ENCODE data around the gene IVD.
A peak's percentile ranks its signal among the peaks of the same experiment; 100 is the strongest.

IVD gene

GRCh38 chr15:40459391-40460015, 53.9 kb downstream of the IVD start:
- no peak for DNase-seq (ENCODE audit: low read depth in 2 of 2)

DNA sequence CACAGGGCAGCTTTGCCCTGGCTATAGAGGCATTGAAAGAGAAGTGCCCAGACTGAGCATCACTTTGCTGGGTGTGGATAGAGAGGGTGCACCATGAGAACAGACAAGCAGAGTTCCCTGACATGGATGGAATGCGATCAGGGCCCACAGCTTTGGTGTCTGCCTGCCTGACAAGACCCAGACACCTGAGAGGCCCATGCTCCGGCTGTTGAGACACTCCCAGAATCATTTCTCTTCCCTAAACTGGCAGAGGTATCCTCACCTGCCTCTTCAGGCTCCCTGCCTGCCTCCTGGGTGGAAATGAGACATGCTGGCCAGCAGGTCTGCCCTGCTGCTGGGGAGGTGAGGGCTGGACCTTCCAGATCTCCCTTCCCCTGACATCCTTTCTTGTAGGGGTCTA, 54.8 kb downstream of the IVD start:
- DNase-seq (ENCODE audit: low read depth in 2 of 2) = no peak

DNA sequence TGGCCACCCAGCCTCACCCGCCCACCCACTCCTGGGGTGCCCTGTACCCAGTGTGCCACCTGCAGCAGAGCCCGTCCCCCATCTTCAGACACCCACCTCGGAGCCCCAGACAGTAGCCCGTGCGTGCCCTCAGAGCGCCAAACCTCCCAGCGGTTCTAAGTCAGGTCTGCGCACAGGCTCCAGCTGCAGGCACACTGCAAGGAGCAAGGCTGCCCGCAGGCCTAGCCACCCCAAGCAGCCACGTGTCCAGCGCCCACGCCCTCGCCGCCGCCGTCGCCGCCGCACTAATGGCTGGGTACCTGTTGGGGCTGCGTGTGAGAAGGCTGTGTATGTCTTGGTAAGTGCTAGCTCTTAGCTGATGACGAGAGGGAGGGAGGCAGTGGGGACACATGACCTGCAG, 56.4 kb downstream of the IVD start:
- DNase-seq (ENCODE audit: low read depth in 2 of 2) = no peak

DNA sequence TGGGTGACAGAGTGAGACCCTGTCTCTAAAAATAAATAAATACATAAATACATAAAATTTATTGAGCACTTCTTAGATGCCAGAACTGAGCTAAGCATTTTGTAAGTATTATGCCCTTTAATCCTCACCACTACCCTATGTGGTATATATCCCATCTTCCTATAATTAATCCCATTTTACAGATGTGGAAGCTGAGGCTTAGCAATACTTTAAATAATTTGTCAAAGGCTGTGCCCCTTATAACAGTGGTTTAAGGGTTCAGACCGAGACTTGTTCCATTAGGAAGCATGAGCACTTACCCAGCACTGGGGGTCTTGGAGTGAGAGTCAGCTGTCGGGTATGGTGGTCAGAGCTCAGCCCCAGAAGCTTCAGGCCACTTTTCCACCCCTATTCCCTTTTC, 57.7 kb downstream of the IVD start:
- DNase-seq (ENCODE audit: low read depth in 2 of 2) = no peak

GRCh38 chr15:40463886-40464545, 58.4 kb downstream of the IVD start:
- no peak for DNase-seq (ENCODE audit: low read depth in 2 of 2)

GRCh38 chr15:40464595-40465185, 59.1 kb downstream of the IVD start:
- DNase-seq (ENCODE audit: low read depth in 2 of 2) = no peak

GRCh38 chr15:40465939-40466338, 60.3 kb downstream of the IVD start:
- DNase-seq (ENCODE audit: low read depth in 2 of 2) = no peak

DNA sequence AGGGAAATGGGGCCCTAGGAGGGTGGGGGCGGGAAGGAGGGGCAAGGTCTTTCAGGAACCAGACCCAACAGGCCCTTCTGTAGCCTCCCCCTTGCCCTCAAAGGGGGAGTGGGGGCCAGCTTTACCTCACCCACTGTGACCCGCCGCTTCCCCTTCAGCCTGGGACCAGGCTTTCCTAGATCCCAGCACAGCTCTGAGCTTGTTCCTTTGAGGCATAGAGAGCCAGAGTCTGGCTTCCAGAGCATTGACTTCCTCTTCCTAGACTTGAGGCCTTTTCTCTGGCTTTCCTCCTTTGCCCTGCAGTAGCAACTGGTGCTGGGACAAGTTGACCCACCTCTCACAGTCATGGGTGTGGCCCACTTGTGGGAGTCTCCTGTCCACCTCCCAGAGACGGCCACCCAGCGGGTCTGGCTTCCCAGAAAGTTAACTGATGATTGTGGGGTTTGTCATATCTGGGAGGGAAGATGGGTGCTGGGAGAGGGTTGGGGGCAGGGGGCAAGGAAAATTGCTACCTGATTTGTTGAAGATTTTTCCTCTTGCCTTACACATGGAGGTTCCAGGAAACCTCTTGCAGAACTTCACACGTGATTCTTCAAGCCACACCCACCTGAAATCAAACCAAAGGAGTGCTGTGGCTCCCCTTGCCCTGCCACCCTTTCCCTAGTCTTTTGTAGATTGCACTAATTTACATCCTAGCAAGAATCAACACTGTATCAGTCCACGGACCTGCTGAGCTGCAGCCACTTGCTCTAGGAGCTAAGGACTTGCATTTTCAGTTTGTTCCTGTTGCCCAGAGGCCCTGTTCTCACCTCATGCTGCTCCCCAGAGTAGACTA, 61.0 kb downstream of the IVD start:
- DNase-seq (ENCODE audit: low read depth in 2 of 2) = no peak

DNA sequence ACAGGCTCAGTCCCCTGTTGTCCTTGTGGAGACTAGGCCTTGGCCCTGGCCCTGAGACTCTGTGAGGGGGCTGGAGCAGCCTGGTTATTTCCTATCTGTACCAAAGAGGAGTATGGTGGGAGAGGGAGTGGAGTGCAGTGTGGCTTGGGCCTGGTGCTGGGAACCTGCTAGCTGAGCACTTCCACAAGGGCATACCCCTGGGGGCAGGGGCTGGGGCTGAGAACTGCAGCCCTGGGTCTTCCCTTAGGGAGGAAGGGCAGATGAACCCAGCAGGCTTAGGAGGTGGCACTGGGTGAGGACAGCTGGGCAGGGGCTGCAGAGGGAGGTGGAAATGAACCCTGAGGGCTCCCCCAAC, 61.6 kb downstream of the IVD start:
- DNase-seq (ENCODE audit: low read depth in 2 of 2) = no peak

DNA sequence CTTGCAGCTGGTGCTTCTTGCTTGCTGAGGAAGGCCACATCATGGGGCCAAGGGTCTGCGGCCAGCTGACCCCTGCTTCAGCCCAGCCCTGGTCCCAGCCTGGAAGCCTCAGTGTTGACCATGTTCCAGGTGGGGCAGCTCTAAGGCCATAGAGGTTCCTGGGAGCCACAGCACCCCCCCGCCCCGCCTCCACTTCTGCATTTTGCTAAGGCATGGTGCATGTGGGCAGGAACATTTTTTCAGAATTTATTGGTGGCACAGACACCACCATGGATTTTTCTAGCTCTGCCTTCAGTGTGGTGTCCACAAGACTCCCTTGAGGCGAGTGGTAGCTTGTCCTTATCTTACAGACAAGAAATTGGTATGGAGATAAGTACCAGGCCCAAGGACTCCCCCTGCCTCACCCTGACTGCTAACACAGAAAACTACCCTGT, 63.3 kb downstream of the IVD start:
- DNase-seq (ENCODE audit: low read depth in 2 of 2) = no peak

- no peak for DNase-seq (ENCODE audit: low read depth in 2 of 2)
Measured at GRCh38 chr15:40469776-40470390, 64.3 kb downstream of the IVD start.

- DNase-seq (ENCODE audit: low read depth in 2 of 2) = peak in 1 of 2 experiments; percentile 36
Measured at GRCh38 chr15:40470423-40471104, 65.0 kb downstream of the IVD start, which contains the start of gene CHST14. Gene CHST14 (plus strand): TSS chr15:40470984. CDS start chr15:40471214, 230 bp downstream.
